DMS114 treated with DMSO at 0.1 percent for 48 hours (cell line): ENCODE data around the gene ADAD2.
"Not testable (repeated sequence)": the region's sequence is repeated elsewhere in the genome, so short reads cannot be mapped to it uniquely, and the experiment has no call there.

Experiments used
- DNase-seq: peaks from one replicate; lab custom pipeline; 2025; ENCODE audit not compliant: unreplicated experiment; lab: John Stamatoyannopoulos, UW

The ADAD2 gene

GRCh38 chr16:84195201-84196093 lies 4.5 kb downstream of the ADAD2 start:
- DNase-seq = no peak

DNA sequence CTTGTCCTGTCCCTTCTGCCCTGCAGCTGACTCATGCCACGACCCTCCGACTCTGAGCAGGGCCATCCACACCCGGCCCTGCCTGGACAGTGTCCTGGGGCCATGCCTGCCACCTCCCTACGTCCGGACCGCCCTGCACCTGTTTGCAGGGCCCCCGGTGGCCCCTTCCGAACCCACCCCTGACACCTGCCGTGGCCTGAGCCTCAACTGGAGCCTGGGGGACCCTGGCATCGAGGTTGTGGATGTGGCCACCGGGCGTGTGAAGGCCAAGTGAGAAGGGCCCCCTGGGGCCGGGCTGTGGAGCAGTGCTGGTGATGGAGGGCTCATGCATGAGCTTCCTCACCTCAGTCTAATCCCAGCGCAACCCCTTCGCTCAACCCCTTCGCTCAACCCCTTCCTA lies 5.1 kb downstream of the ADAD2 start:
- no peak for DNase-seq

DNA sequence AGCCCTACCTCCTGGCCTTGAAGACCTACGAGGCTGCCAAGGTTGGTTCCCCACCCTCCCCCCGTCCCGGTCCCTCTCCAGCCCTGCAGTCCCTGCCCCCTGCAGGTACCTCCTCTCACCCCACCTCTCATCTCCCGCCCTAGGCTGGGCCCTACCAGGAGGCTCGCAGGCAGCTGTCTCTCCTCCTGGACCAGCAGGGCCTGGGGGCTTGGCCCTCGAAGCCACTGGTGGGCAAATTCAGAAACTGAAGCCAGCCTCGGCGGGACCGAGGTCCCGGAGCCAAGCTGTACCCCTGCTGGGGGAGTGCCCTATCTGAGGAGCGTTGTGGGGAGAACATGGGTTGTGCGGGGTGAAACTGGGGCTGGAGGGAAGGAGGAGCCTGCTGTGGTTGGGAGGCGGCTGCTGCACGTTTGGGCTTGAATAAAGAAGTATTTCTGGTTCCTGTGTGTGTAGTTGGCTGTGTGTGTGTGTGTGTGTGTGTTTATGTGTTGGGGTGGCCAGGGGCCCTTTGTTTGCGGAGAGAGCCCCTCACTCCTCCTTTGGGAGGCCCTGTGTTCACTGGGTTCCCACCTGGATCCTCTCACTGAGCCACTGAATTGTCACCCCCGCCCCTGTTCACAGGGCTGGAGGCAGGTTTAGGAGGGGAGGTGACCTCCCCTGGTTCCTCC lies 5.9 kb downstream of the ADAD2 start:
- DNase-seq = no peak

DNA sequence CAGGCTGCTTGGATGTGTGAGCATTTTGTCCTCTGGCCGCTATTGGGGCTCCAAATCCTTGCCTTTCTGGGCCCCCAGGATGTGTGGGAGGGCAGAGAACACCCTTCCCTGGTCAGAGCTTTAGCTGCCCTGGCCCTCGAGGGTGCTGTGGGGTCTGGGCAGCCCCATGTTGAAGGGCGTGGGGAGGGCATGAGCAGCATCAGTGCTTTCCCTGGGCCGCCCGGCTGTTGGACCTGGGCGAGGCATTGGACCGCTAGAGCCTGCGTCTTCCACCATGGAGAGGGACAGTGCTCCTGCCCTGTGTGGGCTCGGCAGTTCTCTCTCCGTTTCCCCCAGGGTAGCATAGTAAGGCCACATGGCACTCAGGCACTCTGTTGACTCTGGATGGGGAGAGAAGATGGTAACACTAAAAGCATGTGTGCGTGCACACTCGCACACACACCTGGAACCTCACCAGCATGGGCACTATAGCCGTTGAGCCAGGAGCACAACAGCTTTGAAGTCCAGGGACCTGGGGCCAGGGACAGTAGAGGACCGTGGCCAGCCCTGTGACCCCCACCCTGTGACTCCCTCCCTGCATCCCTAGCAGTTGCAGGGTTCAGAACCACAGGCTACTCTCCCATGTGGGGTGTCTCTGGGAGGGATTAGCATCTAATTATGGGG lies 6.6 kb downstream of the ADAD2 start:
- DNase-seq = no peak

DNA sequence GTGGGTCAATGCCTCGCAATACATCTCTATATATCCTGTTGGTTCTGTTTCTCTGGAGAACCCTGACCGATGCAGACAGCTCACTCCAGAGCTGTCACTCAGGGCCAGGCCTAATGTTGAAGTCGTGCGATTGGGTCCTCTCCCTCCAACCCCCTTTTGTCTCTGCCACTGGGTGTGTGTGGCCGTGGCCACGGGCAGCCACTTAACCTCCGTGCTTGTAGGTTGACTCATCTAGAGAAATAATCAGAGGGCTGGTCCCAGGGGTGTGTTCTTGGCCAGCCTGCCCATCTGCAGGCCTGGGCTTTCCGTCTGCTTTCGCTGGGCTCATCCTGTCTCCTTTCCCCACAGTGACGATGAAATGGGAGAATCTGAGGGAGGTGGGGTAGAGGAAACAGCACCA lies 7.4 kb downstream of the ADAD2 start:
- no peak for DNase-seq

DNA sequence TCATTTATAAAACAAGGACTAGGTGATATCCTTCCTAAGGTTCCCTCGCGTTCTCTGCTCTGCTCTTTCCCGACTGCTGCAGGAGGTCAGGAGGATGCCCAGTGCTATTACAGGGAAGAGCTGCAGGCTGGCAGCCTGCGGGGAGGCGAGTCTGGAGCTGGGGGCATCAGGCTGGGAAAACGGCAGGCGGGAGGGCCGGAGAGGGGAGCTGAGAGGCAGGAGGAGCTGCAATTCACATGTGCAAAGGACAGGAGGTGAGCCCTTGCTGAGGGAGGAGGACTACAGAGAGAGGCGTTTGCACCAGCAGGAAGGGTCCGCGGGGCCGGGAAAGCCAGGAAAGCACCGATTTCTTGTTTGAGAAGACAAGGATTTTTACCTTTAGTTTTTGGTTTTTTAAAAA lies 8.1 kb downstream of the ADAD2 start:
- no peak for DNase-seq

DNA sequence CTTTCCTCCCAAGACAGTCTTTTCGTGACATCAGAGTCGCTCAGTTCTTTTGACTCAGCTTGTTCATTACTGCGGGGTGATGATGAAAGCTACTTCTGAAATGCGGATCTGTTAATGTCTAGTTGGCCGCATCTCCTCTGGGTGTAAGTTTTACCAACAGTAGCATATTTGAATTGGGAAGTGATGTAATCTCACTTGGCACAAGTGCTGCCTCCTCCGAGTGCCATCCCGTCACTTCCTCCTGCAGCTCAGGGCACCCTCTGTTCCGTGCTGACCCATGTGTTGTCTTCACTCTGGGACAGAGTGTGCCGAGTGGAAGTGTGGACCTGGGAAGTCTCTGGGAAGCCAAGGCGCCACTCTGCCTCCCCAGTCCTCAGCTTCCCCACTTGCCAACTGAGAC lies 8.9 kb downstream of the ADAD2 start:
- no peak for DNase-seq

DNA sequence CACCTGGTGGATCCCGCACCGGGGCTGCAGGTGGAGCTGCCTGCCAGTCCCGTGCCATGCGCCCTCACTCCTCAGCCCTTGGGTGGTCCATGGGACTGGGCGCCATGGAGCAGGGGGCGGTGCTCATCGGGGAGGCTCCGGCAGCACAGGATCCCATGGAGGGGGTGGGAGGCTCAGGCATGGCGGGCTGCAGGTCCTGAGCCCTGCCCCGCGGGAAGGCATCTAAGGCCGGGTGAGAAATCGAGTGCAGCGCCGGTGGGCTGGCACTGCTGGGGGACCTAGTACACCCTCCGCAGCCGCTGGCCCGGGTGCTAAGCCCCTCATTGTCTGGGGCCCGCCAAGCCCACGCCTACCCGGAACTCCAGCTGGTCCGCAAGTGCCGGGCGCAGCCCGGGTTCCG lies 13.6 kb downstream of the ADAD2 start:
- DNase-seq = not testable (repeated sequence)

DNA sequence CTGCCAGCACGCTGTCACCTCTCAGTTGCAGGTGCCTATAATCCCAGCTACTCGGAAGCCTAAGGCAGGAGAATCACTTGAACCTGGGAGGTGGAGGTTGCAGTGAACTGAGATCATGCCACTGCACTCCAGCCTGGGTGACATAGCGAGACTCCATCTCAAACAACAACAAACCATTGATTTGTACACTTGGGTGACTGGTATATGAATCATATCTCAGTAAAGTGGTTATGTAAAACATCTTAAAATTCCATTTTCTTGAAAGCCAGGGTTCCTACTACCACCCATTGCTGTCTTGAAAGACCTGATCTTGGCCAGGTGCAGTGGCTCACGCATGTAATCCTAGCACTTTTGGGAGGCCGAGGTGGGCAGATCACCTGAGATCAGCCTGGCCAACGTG lies 14.2 kb downstream of the ADAD2 start:
- not testable (repeated sequence) for DNase-seq

- DNase-seq = no peak
Observed at GRCh38 chr16:84205976-84206691, 15.2 kb downstream of the ADAD2 start.

DNA sequence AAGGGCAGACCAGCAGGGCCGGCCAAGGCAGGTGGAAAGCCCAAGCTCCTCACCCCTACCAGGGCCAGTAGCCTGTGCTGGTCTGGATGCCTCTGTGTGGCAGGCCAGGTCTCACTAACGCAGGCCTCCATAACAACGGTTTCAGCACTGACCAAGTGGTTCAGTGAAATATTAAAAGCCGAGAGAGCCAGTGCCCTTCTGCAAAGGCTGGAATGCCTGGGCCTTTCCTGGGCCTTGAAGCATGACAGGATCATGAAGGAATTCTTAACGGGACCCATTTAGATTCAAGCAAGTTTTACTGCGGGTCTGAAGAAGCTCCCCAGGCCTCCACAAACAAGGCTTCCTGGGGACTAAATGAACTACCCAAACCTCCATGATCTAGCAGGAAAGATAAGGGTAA lies 16.3 kb downstream of the ADAD2 start:
- DNase-seq = no peak

DNA sequence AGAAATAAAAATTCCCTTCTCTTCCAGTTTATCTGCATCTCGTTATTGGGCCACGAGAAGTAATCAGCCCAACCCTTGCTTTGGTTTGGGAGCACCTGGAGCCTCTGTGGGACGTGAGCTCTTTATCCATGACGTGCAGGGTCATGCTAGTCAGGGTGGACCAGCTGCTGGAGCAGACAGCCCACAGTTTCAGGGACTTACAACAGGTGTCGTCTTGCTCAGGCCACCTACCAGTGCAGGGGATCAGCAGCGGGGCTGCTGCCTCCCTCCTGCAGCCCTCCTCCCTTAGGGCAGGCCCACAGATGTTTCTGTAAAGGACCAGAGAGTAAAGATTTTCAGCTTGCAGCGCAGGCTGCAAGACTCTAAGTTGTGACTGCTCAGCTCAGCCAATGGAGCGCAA lies 16.9 kb downstream of the ADAD2 start:
- DNase-seq = no peak

- no peak for DNase-seq
Observed at GRCh38 chr16:84209989-84210388, 19.0 kb downstream of the ADAD2 start.

- DNase-seq = no peak
Observed at GRCh38 chr16:84212154-84212553, 21.2 kb downstream of the ADAD2 start.

GRCh38 chr16:84212631-84213030 lies 21.7 kb downstream of the ADAD2 start:
- DNase-seq = no peak

DNA sequence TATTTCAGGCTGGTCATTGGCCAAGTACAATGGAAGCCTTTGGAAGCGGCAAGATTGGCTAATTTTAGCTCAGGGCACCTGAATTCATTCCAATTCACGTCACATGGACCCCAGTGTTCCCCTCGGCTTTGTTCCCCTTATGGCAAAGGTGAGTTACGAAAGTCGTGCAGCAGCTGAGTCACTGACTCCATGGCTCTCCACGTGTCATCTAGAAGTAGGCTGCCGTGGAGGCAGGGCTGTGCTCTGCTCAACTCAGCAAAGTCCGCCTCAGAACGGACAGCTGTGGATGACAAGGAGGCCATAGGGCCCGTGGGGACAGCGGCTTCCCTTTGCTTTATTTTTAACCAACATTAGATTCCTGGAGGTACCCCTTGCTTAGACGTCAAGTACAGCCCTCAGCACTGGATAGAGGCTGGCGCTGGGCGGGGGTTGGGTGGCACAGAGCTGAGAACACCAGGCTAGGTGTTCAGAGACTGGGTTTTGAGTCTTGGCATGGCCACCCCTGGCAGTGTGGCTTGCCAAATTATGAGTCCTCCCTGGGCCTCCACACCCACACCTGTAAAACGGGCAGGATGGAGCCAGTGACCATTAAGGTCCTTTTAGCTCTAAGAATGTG lies 23.6 kb downstream of the ADAD2 start:
- no peak for DNase-seq

DNA sequence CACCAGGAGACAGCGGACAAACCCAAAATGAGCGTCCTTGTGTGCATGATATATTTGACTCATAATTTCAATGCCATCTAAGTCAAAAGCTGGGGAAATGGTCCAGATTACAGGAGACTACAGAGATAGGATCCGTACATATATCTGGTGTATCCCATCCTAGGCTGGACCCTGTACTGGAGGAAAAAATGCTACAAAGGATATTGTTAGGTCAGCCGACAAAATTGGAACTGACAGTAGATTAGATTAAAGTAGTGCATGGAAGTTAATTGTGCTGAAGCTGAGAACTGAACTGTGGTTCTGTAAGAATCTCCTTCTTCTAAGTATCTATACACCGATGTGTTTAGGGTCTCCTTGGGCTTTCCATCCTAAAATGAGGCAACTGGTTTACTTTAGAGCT lies 24.6 kb downstream of the ADAD2 start:
- no peak for DNase-seq

DNA sequence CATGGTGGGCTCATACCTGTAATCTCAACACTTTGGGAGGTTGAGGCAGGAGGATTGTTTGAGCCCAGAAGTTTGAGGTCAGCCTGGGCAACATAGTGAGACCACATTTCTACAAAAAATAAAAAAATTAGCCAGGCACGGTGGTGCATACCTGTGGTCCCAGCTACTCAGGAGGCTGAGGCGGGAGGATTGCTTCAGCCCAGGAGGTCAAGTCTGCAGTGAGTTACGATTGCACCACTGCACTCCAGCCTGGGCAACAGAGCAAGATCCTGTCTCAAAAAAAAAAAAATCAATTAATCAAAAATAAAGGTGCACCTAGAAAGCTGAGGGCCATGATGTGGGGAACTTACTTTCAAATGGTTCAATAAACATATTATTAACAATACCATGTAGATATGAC lies 25.2 kb downstream of the ADAD2 start:
- DNase-seq = not testable (repeated sequence)

GRCh38 chr16:84218176-84218823 lies 27.3 kb downstream of the ADAD2 start:
- no peak for DNase-seq

DNA sequence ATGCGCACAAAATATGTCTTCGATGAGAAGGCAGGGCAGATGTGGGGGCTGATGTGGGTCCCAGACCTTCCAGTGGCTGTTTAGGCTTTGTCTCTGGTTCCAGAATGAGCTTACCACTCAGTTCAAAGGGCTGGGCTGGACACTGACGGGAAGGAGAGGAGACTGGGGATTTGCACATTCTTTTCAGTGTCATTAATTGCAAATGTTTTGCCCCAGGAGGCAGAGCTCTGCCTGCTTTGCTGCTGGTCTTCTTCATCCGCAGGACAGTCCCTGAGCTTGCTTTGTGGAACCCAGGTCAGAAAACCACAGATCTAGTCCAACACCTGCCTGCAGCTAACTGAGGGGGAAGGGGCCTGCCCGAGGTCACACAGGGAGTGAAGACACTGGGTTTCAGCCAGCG lies 28.0 kb downstream of the ADAD2 start:
- DNase-seq = no peak
